Left lung (tissue), 10 donors: Measurements from ENCODE around the gene PTOV1. TPM values are rescaled to one million over a fixed set of nuclear protein-coding genes. Genes with fewer than 3 reads are reported as not detected.

ENCODE experiments used
- ATAC-seq: fragments of 200-7000 bp; cut with Tn5 transposase; one replicate; pipeline ENCODE4 v1.9.1; 2020; ENCODE audit warnings: moderate library complexity
- DNase-seq, 4 donors: peaks; one replicate each; pipeline ENCODE4 v3.0.0-alpha.2; 2013 to 2020
- H3K27ac ChIP-seq, 2 donors: fragments of 200-600 bp; sonication (generic) in 1 of 2; one replicate each; pipeline versions ENCODE4 v1.5.0 to v1.8.0; 2020 to 2021
- H3K27me3 ChIP-seq, 2 donors: fragments of 200-600 bp; sonication (generic) in 1 of 2; one replicate each; pipeline versions ENCODE4 v1.5.0 to v1.8.0; 2020 to 2021
- H3K36me3 ChIP-seq, 2 donors: fragments of 200-600 bp; sonication (generic) in 1 of 2; one replicate each; pipeline versions ENCODE4 v1.5.0 to v1.8.0; 2020 to 2021
- H3K4me1 ChIP-seq, 2 donors: fragments of 200-600 bp; one replicate each; pipeline ENCODE4 v1.8.0; 2021
- H3K4me3 ChIP-seq, 2 donors: fragments of 200-600 bp; sonication (generic) in 1 of 2; one replicate each; pipeline versions ENCODE4 v1.5.0 to v1.8.0; 2020 to 2021; ENCODE audit warnings: mild to moderate bottlenecking in 1 of 2
- H3K9me3 ChIP-seq, 2 donors: fragments of 200-600 bp; sonication (generic) in 1 of 2; one replicate each; pipeline versions ENCODE4 v1.5.0 to v1.8.0; 2020 to 2021
- intact Hi-C, 2 donors: fragments of 100-400 bp; cut with DNase I; formaldehyde crosslinking; loops; one replicate each; pipeline versions ENCODE4 v1.11.2 to v1.14.2; 2022
- polyA plus RNA-seq, 6 donors: library from polyadenylated mRNA; unstranded; fragments of 120-200 nt; gene quantifications; one replicate each; pipeline ENCODE4 v1.2.1, GENCODE V29; 2013; ENCODE audit not compliant: insufficient read length in 6 of 6
- total RNA-seq, 2 donors: library from RNA; stranded (reverse); fragmentation: NEBNext Ultra II Directional; extraction: Animal tissue kit (Norgen Biotek cat#: 25700); gene quantifications; one replicate each; pipeline ENCODE4 v1.2.1, GENCODE V29; 2021
- TF ChIP-seq, protein P1 (sequence below), 2 donors: fragments of 200-600 bp; sonication (generic) in 1 of 2; IDR thresholded peaks; one replicate each; pipeline versions ENCODE4 v1.5.0 to v1.8.0; 2021; ENCODE audit warnings: antibody characterized with exemption in 2 of 2
- donor health status: DM: no; HTN: yes; CAD: no.
- donor health status: DM: no; HTN: no; CAD: no.

PTOV1 gene
- total and polyA plus RNA-seq, 8 donors: 96.0 to 320 (median 275) TPM

DNA sequence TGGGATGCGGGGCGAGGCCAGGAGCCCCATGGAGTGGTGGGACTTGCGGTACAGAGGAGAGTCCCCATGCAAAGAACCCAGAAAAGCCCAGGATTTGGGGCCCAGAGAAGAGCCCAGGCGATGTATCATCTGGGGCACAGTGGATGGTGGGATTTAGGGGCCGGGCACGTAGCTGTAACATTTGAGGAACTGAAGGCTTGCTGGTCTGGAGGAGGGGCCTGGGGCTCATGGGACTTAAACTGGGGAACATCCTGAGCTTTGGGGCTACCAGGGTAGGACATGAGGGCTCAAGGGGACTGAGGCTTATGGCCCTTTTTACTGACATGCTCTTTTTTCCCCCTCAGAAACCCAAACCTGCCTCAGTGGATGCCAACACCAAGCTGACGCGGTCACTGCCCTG is 19.4 kb upstream of the PTOV1 start:
- TF ChIP-seq, protein P1, sequence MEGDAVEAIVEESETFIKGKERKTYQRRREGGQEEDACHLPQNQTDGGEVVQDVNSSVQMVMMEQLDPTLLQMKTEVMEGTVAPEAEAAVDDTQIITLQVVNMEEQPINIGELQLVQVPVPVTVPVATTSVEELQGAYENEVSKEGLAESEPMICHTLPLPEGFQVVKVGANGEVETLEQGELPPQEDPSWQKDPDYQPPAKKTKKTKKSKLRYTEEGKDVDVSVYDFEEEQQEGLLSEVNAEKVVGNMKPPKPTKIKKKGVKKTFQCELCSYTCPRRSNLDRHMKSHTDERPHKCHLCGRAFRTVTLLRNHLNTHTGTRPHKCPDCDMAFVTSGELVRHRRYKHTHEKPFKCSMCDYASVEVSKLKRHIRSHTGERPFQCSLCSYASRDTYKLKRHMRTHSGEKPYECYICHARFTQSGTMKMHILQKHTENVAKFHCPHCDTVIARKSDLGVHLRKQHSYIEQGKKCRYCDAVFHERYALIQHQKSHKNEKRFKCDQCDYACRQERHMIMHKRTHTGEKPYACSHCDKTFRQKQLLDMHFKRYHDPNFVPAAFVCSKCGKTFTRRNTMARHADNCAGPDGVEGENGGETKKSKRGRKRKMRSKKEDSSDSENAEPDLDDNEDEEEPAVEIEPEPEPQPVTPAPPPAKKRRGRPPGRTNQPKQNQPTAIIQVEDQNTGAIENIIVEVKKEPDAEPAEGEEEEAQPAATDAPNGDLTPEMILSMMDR (IDR thresholded peaks at IDR 0.05): no peak
- H3K4me3 ChIP-seq: no peak overlapping the region
- no peak for ATAC-seq
- no peak overlapping the region for H3K27ac ChIP-seq
- no peaks in the 10 kb centered on the region for H3K27me3 ChIP-seq
- intact Hi-C loops: no loop called here
- no peaks in the 10 kb centered on the region for H3K9me3 ChIP-seq
- no peak for DNase-seq
- H3K36me3 ChIP-seq: peaks cover 0 to 100% of the 10 kb centered on the region in 2 donors
- peaks cover 0 to 26% of the 10 kb centered on the region in 2 donors for H3K4me1 ChIP-seq

DNA sequence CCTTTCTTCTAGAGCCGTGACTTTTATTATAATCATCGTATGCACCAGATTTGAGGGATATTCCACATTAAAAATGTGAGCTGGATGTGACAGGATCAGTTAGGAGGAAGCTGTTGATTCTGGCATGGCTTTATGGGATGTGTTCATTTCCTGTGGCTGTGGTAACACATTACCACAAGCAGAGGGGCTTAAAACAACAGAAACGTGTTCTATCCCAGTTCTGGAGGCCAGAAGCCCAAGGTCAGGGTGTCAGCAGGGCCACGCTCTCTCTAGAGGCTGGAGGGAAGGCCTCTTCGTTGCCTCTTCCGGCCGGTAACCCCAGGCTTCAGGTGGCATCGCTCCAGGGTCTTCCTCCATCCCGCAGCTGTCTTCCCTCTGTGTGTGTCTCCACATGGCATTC is 18.4 kb upstream of the PTOV1 start:
- Histone ChIP-seq H3K4me1 (peaks cover 0 to 26% of the 10 kb centered on the region in 2 donors), H3K27me3 (no peaks in the 10 kb centered on the region), H3K9me3 (no peaks in the 10 kb centered on the region), H3K4me3 (no peak overlapping the region), H3K36me3 (peaks cover 0 to 100% of the 10 kb centered on the region in 2 donors), H3K27ac (peak overlapping the region in 1 of 2 donors; percentile 33)
- TF ChIP-seq, protein P1 (IDR thresholded peaks at IDR 0.05): no peak
- no peak for DNase-seq
- no peak for ATAC-seq
- intact Hi-C loops: no loop called here

DNA sequence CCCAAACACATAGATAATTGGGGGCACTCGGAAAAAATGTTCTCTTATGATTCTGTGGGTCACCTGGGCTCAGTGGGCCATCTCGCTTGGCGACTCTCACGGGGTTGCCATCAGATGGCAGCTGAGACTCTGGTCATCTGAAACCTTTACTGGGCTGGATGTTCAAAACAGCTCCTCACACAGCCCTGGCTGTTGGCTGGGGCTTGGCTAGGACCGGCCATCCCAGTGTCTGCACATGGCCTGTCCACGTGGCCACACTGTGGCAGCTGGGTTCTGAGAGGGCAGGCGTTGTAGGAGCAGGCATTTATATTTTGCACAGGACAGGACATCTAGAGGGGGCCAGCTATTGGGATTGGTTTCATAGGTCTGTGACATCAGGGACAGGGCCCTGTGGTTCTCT is 17.4 kb upstream of the PTOV1 start:
- Histone ChIP-seq H3K27ac (peak overlapping the region in 1 of 2 donors; percentile 33), H3K36me3 (peaks cover 0 to 100% of the 10 kb centered on the region in 2 donors), H3K4me3 (no peak overlapping the region), H3K4me1 (peaks cover 0 to 26% of the 10 kb centered on the region in 2 donors), H3K9me3 (no peaks in the 10 kb centered on the region), H3K27me3 (no peaks in the 10 kb centered on the region)
- intact Hi-C loops: no loop called here
- DNase-seq (no peak), ATAC-seq (no peak)
- TF ChIP-seq, protein P1 (IDR thresholded peaks at IDR 0.05): no peak

DNA sequence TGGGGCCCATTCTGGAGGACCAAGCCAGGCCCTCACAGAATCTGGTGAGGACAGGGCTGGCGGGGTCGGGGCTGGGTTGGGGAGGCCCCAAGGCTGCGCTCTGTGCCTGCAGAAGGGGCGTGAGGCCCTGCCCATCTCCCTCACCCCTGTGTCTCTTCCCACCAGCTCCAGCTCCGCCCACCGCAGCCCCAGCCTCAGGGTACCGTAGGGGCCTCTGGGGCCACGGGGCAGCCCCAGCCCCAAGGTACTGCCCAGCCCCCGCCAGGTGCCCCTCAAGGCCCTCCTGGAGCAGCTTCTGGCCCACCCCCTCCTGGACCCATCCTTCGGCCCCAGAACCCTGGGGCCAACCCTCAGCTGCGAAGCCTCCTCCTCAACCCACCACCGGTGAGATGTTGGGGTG is 15.4 kb upstream of the PTOV1 start:
- DNase-seq: no peak
- ATAC-seq: no peak
- Histone ChIP-seq H3K36me3 (peaks cover 0 to 96% of the 10 kb centered on the region in 2 donors), H3K27me3 (no peaks in the 10 kb centered on the region), H3K9me3 (no peaks in the 10 kb centered on the region), H3K4me1 (peaks cover 0 to 26% of the 10 kb centered on the region in 2 donors), H3K4me3 (no peak overlapping the region), H3K27ac (no peak overlapping the region)
- intact Hi-C loops: no loop called here
- TF ChIP-seq, protein P1 (IDR thresholded peaks at IDR 0.05): no peak

DNA sequence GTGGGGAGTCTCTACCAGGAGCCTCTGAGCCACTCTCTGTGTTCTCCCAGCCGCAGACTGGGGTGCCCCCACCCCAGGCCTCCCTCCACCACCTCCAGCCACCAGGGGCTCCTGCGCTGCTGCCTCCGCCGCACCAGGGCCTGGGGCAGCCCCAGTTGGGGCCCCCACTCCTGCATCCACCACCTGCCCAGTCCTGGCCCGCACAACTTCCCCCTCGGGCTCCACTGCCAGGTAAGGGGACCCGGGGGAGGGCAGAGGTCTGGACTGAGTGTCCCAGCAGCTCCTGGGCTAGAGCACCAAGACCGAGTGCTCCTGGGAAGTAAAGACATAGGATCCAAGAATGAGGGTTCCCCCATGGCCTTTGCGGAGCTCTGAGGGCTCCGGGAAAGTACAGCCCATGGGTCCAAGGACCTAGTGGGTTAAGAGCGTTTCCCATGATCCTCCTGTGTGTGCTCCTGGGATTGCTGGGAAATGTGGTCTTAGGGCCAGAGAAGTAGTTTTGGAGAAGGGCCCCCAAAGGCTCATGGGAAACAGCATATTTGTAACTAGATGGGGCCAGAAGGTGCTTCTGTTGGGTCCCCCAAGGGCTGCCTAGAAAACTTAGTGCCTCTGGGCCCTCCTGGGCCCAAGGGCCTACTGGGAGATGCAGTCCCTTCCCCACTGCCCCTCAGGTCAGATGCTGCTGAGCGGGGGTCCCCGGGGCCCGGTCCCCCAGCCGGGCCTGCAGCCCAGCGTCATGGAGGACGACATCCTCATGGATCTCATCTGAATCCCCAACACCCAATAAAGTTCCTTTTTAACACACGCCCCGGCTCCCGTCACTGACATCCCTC is 14.6 kb upstream of the PTOV1 start:
- Histone ChIP-seq H3K9me3 (no peaks in the 10 kb centered on the region), H3K4me1 (peaks cover 0 to 19% of the 10 kb centered on the region in 2 donors), H3K4me3 (no peak overlapping the region), H3K36me3 (peaks cover 0 to 87% of the 10 kb centered on the region in 2 donors), H3K27ac (no peak overlapping the region), H3K27me3 (no peaks in the 10 kb centered on the region)
- intact Hi-C loops: no loop called here
- TF ChIP-seq, protein P1 (IDR thresholded peaks at IDR 0.05): no peak
- ATAC-seq (no peak), DNase-seq (no peak)
